ENCODE data around the gene PANK2. TPM values are rescaled to one million over a fixed set of nuclear protein-coding genes. Genes with fewer than 3 reads are reported as not detected.
"Not testable (repeated sequence)": the region's sequence is repeated elsewhere in the genome, so short reads cannot be mapped to it uniquely, and the experiment has no call there.

Gene PANK2
- total RNA-seq, 4 donors from 2014 or later, result 58.2 to 79.7 (median 64.2) TPM

DNA sequence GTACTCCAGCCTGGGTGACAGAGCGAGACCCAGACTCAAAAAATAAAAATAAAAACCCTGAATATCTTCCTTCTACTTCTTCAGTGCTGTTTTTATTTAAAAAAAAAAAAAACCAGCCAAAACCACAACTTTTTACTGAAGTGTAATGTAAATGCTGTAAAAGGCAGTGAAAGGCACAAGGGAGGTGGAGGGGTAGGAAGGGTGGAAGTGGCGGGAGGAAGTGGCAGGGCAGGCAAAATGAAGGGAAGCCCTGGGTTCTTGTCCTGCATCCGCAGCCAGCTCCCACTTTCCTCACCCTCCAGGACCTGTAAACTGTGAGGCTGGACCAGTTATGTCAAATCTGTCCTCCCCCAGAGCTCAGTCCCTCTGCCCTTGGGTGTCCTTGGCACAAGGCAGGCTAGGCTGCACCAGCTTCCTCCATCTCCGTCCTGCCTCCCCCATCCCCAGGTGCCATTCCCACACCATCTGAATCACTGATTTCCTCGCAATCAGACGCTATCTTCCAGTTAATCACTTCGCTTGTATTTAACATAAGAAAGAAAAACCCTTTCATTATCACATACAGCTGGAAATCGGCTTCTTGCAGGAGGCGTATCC lies 13.7 kb upstream of the PANK2 start:
- WGBS, 2 donors, result 76 to 83% methylated on average over 9 of the region's 9 CpGs
- DNase-seq (ENCODE audit: low spot score in 2 of 2), result no peak
- H3K27me3 ChIP-seq, result no peaks in the 10 kb centered on the region
- H3K9me3 ChIP-seq, result no peaks in the 10 kb centered on the region
- no peak overlapping the region for H3K27ac ChIP-seq
- H3K36me3 ChIP-seq, result peaks cover 0 to 46% (median 0%) of the 10 kb centered on the region in 3 donors
- no peak overlapping the region for H3K4me3 ChIP-seq
- TF ChIP-seq, protein P1, sequence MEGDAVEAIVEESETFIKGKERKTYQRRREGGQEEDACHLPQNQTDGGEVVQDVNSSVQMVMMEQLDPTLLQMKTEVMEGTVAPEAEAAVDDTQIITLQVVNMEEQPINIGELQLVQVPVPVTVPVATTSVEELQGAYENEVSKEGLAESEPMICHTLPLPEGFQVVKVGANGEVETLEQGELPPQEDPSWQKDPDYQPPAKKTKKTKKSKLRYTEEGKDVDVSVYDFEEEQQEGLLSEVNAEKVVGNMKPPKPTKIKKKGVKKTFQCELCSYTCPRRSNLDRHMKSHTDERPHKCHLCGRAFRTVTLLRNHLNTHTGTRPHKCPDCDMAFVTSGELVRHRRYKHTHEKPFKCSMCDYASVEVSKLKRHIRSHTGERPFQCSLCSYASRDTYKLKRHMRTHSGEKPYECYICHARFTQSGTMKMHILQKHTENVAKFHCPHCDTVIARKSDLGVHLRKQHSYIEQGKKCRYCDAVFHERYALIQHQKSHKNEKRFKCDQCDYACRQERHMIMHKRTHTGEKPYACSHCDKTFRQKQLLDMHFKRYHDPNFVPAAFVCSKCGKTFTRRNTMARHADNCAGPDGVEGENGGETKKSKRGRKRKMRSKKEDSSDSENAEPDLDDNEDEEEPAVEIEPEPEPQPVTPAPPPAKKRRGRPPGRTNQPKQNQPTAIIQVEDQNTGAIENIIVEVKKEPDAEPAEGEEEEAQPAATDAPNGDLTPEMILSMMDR (IDR thresholded peaks at IDR 0.05), result no peak
- TF ChIP-seq EP300 (IDR thresholded peaks at IDR 0.05) (no peak), POLR2A (IDR thresholded peaks at IDR 0.05) (no peak)
- peaks cover 0 to 21% (median 2%) of the 10 kb centered on the region in 4 donors for H3K4me1 ChIP-seq

DNA sequence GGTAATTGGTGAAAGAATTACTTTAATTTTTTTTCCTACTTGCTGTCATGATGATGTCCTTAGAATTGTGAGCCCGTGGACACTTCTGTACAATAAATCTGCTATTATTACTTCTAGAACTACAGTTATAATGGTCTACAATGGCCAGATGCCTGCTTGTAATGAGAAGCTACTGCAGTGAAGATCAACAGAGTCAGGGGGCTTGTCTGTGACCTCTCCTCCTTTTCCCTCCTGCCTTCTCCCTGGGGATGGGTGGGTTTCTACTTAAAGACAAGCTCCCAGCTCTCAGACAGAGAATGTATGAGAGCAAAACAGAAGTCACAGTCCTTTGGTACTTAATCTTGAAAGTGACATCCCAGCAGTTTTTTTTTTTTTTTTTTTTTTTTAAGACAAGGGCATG lies 13.2 kb upstream of the PANK2 start:
- H3K4me1 ChIP-seq, result peaks cover 0 to 21% (median 2%) of the 10 kb centered on the region in 4 donors
- TF ChIP-seq, protein P1 (IDR thresholded peaks at IDR 0.05), result no peak
- TF ChIP-seq EP300 (IDR thresholded peaks at IDR 0.05), result no peak
- TF ChIP-seq POLR2A (IDR thresholded peaks at IDR 0.05), result no peak
- peaks cover 0 to 41% (median 0%) of the 10 kb centered on the region in 3 donors for H3K36me3 ChIP-seq
- H3K27ac ChIP-seq, result no peak overlapping the region
- no peaks in the 10 kb centered on the region for H3K27me3 ChIP-seq
- WGBS, 2 donors, result 63 to 66% methylated on average over 1 of the region's 1 CpG
- no peak overlapping the region for H3K4me3 ChIP-seq
- no peak for DNase-seq (ENCODE audit: low spot score in 2 of 2)
- H3K9me3 ChIP-seq, result no peaks in the 10 kb centered on the region

DNA sequence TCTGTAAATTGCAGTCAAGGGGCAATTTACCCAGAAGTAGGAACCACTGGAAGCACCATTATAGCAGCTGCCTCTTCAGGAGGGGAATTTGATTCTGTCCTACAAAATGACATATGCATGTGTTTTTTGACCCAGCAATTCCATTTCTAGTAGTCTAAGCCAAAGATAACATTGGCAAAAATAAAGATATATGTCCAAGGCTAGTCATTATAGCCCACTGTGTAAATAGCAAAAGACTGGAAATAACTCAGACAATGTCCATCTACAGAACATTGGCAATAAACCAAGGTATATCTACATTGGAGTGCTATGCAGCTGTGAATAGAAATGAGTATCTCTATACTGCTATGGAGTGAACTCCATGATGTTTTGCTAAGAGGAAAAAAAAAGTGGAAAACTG lies 12.5 kb upstream of the PANK2 start:
- Histone ChIP-seq H3K27me3 (no peaks in the 10 kb centered on the region), H3K27ac (no peak overlapping the region), H3K9me3 (no peaks in the 10 kb centered on the region), H3K4me1 (peaks cover 0 to 21% (median 2%) of the 10 kb centered on the region in 4 donors), H3K4me3 (no peak overlapping the region), H3K36me3 (peaks cover 0 to 35% (median 0%) of the 10 kb centered on the region in 3 donors)
- DNase-seq (ENCODE audit: low spot score in 2 of 2), result no peak
- TF ChIP-seq, protein P1 (IDR thresholded peaks at IDR 0.05), result no peak
- TF ChIP-seq EP300 (IDR thresholded peaks at IDR 0.05) (no peak), POLR2A (IDR thresholded peaks at IDR 0.05) (no peak)

DNA sequence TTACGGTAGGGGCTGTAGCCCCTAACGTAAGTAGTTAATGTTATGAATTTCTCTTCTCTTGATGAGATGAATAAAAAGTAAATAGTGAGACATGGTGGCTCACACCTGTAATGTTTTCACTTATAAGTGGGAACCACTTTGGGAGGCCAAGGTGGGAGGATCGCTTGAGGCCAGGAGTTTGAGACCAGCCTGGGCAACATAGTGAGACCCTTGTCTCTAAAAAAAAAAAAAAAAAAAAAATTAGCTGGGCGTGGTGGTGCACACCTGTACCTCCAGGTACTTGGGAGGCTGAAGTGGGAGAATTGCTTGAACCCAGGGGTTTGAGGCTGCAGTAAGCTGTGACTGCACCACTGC lies 10.3 kb upstream of the PANK2 start:
- not testable (repeated sequence) for H3K27me3 ChIP-seq

GRCh38 chr20:3885715-3886114 lies 3.5 kb upstream of the PANK2 start:
- no peak for DNase-seq (ENCODE audit: low spot score in 2 of 2)
- Histone ChIP-seq H3K4me3 (no peak overlapping the region), H3K36me3 (peaks cover 0 to 6% (median 0%) of the 10 kb centered on the region in 3 donors), H3K27me3 (no peaks in the 10 kb centered on the region), H3K27ac (no peak overlapping the region), H3K9me3 (no peaks in the 10 kb centered on the region), H3K4me1 (peaks cover 0 to 13% (median 11%) of the 10 kb centered on the region in 4 donors)
- WGBS, 2 donors, result 73 to 78% methylated on average over 3 of the region's 3 CpGs
- TF ChIP-seq, protein P1 (IDR thresholded peaks at IDR 0.05), result no peak
- TF ChIP-seq EP300 (IDR thresholded peaks at IDR 0.05) (no peak), POLR2A (IDR thresholded peaks at IDR 0.05) (no peak)

More for the DNA sequence above, 10.3 kb upstream of the PANK2 start:
- Histone ChIP-seq H3K36me3 (peaks cover 0 to 12% (median 0%) of the 10 kb centered on the region in 3 donors), H3K4me1 (peaks cover 0 to 19% (median 2%) of the 10 kb centered on the region in 4 donors)
- H3K27ac ChIP-seq; DNase-seq (ENCODE audit: low spot score in 2 of 2); H3K4me3 ChIP-seq; H3K9me3 ChIP-seq: not testable (repeated sequence)
- WGBS, 2 donors, result 94 to 96% methylated on average over 4 of the region's 4 CpGs

All from tibial nerve (tissue), 4 donors.